ENCODE measurements around the gene BRAT1.
"Not testable (repeated sequence)": the region's sequence is repeated elsewhere in the genome, so short reads cannot be mapped to it uniquely, and the experiment has no call there.

The BRAT1 gene

DNA sequence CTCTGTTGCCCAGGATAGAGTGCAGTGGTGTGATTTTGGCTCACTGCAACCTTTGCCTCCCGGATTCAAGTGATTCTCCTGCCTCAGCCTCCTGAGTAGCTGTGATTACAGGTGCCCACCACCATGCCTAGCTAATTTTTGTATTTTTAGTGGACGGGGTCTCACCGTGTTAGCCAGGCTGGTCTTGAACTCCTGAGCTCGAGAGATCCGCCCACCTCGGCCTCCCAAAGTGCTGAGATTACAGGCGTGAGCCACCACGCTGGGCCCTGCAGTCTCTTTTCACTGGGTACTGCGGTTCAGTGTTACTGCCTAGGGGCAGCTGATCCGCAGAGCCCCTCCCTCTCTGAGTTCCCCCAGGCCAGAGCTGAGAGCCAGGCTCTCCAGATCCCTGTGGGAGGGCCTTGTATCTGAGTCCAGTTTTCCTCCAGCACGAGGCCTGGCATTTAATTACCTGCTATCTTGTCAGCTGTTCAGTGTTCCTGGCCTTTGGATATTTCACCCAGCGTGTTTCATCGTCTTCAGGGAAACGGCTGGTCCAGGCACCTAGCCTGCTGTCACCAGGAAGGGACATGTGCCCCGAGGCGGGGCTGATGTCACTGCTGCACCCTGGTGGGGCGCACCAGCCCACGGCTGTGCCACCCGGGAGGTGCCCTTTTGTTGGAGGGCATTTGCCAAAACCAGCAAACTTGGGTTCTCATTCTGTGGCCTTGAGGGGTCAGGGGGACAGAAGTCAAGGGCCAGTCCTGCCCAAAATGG is 19.3 kb downstream of the BRAT1 start:
- DNase-seq = not testable (repeated sequence)

DNA sequence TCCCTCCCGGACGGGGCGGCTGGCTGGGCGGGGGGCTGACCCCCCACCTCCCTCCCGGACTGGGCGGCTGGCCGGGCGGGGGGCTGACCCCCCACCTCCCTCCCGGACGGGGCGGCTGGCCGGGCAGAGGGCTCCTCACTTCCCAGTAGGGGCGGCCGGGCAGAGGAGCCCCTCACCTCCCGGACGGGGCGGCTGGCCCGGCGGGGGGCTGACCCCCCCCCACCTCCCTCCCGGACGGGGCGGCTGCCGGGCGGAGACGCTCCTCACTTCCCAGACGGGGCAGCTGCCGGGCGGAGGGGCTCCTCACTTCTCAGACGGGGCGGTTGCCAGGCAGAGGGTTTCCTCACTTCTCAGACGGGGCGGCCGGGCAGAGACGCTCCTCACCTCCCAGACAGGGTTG is 21.1 kb downstream of the BRAT1 start:
- DNase-seq = not testable (repeated sequence)

GRCh38 chr7:2533566-2533965 is 21.8 kb downstream of the BRAT1 start:
- DNase-seq = not testable (repeated sequence)

- DNase-seq = not testable (repeated sequence)
Observed at GRCh38 chr7:2532816-2533215, 22.5 kb downstream of the BRAT1 start.

- DNase-seq = not testable (repeated sequence)
Observed at GRCh38 chr7:2532199-2532772, 23.0 kb downstream of the BRAT1 start.

- DNase-seq = not testable (repeated sequence)
Observed at GRCh38 chr7:2531796-2532110, 23.6 kb downstream of the BRAT1 start.

DNA sequence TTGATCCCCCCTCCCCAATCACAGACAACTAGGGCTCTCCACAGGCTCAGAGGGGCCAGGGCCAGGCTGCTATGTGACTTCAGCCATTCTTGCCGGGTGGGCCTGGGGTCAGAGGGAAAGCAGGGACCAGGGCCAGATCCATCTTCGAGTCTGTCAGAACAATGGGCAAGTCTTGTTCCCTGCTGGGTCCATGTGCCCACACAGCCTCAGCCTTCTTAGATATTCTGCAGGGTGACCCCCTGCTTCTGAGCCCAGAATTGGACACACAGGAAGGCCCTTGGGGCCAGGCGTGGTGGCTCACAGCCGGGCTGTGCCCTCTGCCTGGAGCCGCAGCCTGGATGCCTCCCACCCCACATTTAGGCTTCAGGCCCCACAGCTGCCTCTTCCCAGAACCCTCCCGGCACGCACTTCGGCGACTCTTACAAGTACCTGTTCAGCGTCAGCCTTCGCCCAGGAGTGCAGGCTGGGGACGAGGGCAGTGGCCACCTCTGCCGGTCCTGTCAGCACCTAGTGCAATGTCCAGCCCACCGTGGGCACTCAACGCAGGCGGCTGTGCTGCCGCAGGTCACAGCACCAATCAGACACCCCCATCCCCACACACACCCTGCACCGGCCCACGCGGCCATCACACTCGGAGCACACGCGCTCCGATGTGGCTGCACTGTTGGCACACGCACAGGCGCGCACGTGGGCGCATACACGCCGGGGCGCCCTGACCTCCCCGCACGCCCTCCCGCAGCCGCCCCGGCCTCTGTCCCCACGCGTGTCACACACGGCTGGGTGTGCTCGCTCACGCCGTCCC is 24.1 kb downstream of the BRAT1 start:
- not testable (repeated sequence) for DNase-seq

- DNase-seq = peak; percentile 90 to 91
Observed at GRCh38 chr7:2530071-2530987, 25.0 kb downstream of the BRAT1 start.

DNA sequence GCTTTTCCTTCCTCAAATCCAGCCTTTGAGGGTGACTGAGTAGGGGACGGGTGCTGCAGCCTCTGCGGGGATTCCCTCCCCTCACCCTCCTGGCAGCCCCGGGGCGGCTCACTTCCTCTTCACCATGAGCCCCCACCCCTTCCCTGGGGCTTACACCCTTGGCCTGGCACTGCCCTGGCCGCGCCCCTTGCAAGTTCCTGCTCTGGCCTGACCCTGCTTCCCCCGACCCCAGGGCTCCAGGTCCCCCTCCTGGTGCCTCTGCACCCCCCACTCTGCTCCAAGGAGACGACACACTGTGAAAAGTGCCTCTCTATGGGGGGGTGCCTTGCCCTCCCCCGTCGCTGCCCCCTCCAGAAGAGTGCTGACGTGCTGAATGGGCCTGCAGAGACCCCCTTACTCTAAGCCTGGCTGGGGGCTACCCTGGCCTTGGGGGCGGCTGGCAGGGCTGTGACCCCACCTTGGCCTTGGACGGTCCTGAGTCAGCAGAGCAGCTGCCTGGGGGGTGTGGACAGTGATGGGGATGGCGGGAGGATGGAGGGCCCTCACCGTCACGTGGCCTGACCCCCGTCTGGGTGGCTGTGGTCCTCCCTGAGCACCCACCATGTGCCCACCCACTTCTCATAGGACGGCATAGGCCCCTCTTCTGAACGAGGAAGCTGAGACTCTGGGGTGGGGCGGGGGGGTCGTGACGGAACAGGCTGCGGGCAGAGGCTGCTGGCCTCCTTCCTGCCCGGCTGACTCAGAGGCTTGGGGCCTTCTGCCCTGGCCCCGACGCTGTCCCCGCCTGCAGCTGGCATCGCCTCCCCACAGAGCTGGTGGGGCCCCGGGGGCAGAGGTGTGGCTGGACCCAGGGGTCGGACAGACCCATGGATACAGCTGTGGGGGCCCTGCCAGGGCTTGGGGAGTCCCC is 25.9 kb downstream of the BRAT1 start:
- DNase-seq = peak; percentile 91 to 94

GRCh38 chr7:2528481-2529095 is 26.7 kb downstream of the BRAT1 start:
- DNase-seq = no peak

GRCh38 chr7:2527505-2528467 is 27.5 kb downstream of the BRAT1 start:
- DNase-seq = peak in 1 of 2 donors; percentile 29

DNA sequence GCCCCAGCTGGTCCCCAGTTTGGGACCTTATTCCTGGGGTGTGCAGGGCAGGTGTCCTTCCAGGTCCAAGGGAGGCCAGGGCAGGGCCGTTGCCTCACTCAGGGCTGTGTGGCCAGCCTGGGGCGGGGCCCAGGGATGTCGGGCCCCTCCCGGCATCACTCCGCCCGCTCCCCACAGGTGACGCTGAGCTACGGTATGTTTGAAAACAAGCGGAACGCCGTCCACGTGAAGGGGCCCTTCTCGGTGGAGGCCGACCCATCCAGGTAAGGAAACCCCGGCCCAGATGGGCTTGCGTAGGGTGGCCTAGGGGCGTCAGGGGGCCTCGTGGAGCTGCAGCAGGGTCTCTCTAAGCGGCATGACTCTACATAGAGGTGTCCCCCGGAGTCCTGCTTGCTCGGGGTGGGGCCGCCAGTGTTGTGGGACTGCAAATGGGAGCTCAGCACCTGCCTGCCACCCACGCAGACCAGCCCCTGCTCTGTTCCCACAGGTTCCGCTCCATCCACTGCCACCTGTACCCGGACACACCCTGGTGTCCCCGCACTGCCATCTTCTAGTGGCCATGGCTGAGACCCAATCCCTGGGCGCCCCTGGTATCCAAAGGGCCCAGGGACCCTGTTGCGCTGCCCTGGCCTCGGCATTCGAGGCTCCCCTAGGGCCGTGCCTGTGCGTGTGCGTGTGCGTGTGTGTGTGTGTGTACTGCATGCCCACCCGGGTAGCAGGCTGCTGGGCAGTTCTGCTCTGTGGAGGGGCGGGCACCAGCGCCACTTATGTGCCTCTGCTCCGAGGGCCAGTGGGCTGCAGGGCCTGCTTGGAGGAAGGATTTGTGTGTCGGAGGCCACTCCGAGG is 28.4 kb downstream of the BRAT1 start:
- DNase-seq = no peak

DNA sequence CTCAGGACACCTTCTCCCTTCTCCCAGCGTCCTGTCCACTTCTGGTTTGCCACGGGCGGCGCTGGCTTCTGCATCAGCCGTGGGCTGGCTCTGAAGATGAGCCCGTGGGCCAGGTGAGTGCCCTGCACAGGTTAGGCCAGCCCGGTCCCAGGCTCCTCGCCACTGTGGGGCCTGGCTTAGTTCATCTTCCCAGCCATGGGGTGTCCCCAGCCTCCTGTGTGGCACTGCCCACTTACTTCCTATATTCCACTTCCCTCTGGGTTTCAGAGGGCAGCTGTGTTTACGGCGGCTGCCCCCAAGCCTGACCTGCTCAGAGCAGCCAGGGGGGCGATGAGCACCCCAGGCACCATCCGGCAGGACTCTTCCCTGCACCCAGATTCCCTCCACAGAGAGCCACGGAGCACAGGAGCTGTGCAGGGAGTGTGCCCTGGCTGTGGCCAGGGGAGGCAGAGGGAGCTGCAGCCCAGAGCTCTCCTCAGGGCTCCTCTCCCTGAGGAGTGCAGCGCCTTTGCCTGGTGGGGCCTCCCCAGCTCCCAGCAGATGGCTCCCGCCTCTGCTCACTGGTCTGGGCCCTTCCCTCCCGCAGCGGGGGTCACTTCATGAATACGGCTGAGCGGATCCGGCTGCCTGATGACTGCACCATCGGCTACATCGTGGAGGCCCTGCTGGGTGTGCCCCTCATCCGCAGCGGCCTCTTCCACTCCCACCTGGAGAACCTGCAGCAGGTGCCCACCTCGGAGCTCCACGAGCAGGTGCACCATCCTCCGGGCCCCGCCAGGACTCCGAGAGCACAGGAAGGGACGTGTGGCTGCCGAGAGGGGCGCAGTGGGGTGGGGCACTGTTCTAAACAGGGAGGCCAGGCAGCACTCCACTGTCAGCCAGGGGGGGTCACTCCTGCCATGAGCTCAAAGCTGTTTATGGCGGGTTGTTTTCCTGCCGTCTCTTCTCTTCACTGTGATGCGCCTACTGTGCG is 29.4 kb downstream of the BRAT1 start:
- DNase-seq = no peak

- DNase-seq = no peak
Observed at GRCh38 chr7:2524808-2525657, 30.3 kb downstream of the BRAT1 start.

- peak in 1 of 2 donors; percentile 23 for DNase-seq
Observed at GRCh38 chr7:2523941-2524807, 31.1 kb downstream of the BRAT1 start.

DNA sequence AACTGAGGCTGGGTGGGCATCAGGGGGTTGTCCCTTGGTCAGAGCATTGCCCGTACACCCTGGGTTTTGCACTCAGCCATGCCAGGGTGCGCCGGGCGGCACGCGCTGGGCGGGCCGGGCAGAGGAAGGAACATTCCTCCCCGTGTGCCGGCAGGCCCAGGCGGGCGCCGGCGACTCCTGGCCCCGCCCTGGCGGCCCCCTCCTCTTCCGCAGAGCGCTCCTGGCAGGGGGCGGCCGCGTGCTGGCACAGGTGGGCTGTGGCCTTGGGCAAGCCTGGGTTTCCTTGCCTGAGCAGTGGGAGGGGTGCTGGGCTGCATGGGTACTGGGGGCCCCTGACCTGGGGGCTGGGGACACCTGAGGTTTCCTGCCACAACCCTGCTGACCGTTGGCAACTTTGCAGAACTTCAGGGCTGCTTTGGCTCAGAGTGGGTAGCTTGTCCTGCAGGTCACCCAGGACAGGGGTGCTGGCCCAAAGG is 31.8 kb downstream of the BRAT1 start:
- no peak for DNase-seq

Measured in bone marrow (tissue), 2 donors.